22Rv1 (cell line): Measurements from ENCODE around the gene FAF1.

Experiments
- H3K27ac ChIP-seq: fragments of 450-650 bp; 2 replicates; pipeline ENCODE4 v1.5.1; 2017
- ZFX ChIP-seq: fragments of 450-650 bp; IDR thresholded peaks from 2 replicates; pipeline ENCODE4 v1.6.1; 2017; ENCODE audit warnings: antibody characterized with exemption, borderline replicate concordance
- TF ChIP-seq, protein P1 (sequence below): fragments of 450-650 bp; IDR thresholded peaks from 2 replicates; pipeline ENCODE4 v1.5.1; 2017; ENCODE audit warnings: mild to moderate bottlenecking

FAF1 gene

GRCh38 chr1:50973875-50974617, 14.0 kb upstream of the FAF1 start:
- no peak for TF ChIP-seq ZFX
- TF ChIP-seq, protein P1, sequence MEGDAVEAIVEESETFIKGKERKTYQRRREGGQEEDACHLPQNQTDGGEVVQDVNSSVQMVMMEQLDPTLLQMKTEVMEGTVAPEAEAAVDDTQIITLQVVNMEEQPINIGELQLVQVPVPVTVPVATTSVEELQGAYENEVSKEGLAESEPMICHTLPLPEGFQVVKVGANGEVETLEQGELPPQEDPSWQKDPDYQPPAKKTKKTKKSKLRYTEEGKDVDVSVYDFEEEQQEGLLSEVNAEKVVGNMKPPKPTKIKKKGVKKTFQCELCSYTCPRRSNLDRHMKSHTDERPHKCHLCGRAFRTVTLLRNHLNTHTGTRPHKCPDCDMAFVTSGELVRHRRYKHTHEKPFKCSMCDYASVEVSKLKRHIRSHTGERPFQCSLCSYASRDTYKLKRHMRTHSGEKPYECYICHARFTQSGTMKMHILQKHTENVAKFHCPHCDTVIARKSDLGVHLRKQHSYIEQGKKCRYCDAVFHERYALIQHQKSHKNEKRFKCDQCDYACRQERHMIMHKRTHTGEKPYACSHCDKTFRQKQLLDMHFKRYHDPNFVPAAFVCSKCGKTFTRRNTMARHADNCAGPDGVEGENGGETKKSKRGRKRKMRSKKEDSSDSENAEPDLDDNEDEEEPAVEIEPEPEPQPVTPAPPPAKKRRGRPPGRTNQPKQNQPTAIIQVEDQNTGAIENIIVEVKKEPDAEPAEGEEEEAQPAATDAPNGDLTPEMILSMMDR = no peak
- no peak overlapping the region for H3K27ac ChIP-seq

DNA sequence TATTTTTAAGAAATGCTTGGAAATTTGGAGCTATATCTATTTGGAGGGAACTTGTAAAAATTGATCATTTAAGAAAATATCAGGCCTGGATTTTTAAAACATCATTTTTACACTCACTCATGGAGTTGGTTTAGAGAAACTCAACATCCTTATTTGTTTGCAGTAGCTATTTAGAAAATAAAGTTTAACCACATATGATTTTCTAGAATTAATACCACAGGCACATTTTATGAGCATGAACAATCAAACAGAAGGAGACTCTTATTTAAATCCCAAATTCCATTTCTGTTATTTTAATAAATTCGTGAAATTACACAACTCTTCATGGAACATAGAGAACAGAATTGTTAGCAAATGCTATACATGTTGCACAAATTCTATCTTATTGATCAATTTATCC, 13.2 kb upstream of the FAF1 start:
- H3K27ac ChIP-seq = no peak overlapping the region
- TF ChIP-seq, protein P1 = no peak
- TF ChIP-seq ZFX = no peak

DNA sequence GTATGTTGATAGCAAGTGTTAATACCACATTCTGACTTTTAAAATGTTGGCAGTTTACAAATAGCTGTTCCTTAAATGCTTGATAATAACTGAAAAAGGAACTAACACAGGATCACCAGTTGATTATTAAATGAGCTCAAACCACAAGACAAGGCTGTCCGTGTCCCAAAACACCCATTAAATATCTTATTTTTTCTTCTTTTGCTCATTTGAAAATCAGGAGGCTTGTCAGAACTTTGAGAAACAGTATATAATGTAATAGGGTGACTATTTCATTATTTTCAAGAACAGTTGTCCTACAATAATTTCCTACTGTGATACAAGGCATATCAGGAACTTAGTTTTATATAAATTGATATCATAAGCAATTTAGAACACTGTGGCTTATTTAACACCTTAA, 12.7 kb upstream of the FAF1 start:
- no peak overlapping the region for H3K27ac ChIP-seq
- TF ChIP-seq, protein P1 = no peak

DNA sequence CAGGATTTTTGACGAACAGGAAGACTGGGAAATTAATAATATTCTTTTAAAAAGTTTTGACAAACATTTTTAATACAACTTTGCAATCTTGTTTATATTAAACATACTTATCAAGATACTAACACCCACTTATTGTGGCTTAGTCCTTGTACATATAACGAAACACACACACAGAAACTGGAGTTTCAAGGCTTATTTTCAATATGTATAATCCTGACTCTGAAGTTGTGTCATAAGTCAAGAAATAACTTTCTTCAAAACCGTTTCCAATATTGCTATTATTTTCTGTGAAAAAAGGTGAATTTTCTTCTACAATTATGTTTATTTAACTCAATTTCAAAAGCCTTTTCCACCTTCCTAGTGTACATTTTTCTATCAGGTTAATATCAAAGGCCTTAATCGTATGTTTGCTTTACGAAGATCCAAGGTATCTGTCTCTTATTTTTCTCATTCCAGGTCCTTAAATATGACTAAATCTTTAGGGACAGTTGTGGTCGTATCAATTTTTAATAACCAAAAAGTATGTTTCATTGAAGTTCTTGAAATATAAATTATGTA, 11.8 kb upstream of the FAF1 start:
- no peak overlapping the region for H3K27ac ChIP-seq
- no peak for TF ChIP-seq ZFX
- TF ChIP-seq, protein P1 = no peak

GRCh38 chr1:50970931-50971582, 11.0 kb upstream of the FAF1 start:
- TF ChIP-seq, protein P1 = no peak
- TF ChIP-seq ZFX = no peak
- peak overlapping the region; percentile 96; the same call in 1 of the 2 replicates for H3K27ac ChIP-seq

DNA sequence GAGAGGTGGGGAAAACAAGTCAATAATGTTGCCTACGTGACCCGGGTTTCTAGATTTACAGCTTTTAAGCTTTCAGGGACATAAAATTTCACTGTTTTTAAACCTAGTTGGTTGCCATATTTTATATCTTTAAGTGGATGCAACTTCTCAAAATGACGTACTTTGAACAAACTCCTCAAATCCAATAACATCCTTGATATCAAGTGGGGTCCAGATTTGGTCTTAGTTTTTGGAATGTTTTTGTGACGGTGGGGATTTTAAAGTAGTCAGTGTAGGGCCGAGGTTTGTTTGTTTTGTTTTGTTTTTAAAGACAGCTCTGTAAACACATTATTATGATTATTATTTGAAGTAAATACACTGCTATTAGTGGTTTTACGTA, 10.4 kb upstream of the FAF1 start:
- H3K27ac ChIP-seq = peak overlapping the region; percentile 96

More for the DNA sequence above, 10.4 kb upstream of the FAF1 start:
- TF ChIP-seq ZFX = no peak
- TF ChIP-seq, protein P1 = no peak
